ENCODE results near the gene U2AF2.

U2AF2 gene

GRCh38 chr19:55677572-55678028, 22.8 kb downstream of the U2AF2 start:
- no peak for DNase-seq

- no peak for DNase-seq
Measured at GRCh38 chr19:55678121-55678671, 23.4 kb downstream of the U2AF2 start.

GRCh38 chr19:55679343-55680257, 24.8 kb downstream of the U2AF2 start:
- DNase-seq = no peak

- DNase-seq = no peak
Measured at GRCh38 chr19:55680339-55681130, 25.7 kb downstream of the U2AF2 start.

DNA sequence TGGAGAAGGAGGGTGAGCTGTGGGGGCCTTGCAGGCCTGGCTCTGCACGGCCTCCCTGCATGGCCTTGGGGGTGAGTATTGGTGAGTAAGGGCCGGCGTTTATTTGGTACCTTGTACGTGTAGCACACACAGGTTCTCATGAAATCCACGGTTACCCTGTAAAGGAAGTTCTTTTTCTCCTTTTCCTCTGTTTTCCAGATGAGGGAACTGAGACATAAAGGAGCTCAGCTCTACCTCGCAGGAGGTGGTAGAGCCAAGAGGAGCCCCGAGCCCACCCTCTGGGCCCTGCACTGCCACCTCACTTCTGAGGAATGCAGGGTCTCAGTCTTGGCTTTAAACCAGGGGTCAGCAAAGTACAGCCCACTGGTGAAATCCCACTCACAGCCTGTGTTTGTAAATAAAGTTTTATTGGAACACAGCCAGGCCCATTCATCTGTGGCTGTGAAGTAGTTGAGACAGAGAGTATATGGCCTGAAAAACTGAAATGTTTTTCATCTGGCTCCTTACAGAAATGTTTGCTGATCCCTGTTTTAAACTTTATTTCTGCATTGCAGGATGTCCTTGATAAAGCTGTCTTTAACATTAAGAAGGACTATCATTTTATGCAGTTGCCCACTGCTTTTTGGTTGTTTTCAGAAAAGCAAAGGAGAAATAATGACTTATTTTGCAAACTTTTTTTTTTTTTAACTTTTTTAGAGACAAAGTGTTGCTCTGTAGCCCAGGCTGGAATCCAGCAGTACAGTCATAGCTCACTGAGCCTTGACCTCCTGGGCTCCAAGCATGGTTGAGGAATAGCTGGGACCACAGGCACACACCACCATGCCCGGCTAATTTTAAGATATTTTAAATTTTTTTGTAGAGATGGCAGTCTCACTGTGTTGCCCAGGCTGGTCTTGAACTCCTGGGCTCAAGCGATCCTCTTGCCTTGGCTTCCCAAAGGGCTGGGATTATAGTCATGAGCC, 26.6 kb downstream of the U2AF2 start:
- no peak for DNase-seq

GRCh38 chr19:55683449-55684261, 28.8 kb downstream of the U2AF2 start:
- DNase-seq = no peak

- DNase-seq = no peak
Measured at GRCh38 chr19:55684946-55685681, 30.3 kb downstream of the U2AF2 start.

GRCh38 chr19:55685776-55686175, 30.9 kb downstream of the U2AF2 start:
- no peak for DNase-seq

GRCh38 chr19:55686311-55687050, 31.6 kb downstream of the U2AF2 start:
- no peak for DNase-seq

- DNase-seq = no peak
Measured at GRCh38 chr19:55687281-55688201, 32.7 kb downstream of the U2AF2 start.

DNA sequence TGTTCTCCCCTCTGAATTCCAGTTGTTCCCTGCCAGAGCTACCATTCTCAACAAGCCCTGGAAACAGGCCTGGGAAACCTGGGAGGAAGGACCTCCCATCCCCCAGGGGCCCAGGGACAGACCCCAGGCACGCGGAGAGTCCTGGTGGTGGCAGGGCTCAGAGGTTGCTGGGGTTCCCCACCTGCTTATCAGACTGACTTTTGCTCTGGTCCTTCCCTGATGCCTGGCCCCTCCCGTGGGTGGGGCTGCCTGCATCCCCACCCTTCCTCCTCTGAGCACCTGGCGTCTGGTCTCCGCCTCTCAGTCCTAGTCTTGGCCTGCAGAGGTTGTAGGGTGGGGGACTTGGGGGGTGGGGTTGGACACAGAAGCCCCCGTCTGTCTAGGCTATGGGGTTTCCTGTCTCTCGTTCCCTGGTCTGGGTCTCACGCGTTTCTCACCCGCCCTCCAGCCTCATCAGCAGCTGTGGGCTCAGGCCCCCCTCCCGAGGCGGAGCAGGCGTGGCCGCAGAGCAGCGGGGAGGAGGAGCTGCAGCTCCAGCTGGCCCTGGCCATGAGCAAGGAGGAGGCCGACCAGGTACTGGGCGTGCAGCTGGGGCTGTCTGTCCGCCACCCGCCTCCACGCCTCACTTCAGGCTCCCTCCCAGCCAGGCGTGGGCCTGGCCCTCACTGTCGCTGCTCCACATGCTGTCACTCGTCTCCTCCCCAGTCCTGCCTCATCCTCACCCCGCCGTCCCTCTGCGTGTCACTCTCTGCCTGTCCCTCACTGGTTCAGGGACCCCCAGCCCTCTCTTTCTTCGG, 33.8 kb downstream of the U2AF2 start:
- no peak for DNase-seq

GRCh38 chr19:55689411-55690108, 34.7 kb downstream of the U2AF2 start:
- DNase-seq = no peak

- DNase-seq = no peak
Measured at GRCh38 chr19:55690109-55690768, 35.4 kb downstream of the U2AF2 start.

DNA sequence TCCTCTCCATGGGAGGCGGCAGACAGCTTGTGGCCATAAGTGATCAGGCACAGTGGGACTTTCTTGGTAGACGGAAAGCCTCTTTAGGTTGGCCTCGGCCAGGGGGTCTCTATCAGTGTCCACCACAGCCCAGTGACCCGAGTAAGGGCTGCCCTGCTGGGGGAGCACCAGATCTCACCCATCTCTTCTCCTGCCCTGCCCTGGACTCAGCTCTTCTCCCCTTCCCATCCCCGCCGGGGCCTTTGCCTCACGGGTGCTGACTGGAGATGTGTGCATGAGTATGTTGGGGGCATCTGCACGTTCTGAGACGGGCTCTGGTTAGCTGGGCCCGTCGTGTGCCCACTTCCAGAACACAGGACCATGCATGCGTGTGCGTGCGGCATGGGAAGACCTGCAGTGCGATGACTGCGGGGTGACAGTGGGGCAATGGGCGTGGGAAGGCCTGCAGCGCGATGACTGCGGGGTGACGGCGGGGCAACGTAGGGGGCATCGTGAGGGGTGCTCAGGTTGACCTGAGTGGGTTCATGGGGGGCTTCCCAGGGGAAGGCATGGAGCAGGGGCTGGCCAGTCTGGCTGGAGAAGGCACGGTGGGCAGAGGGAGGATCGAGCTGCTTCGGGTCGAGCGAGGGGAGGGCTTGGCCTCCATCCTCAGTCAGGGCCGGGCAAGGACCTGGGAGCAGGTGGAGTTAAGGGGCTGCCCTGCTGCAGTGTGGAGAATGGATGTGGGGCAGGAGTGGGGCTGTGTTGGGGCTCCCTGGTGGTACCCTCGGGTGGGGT, 36.1 kb downstream of the U2AF2 start:
- DNase-seq = no peak

DNA sequence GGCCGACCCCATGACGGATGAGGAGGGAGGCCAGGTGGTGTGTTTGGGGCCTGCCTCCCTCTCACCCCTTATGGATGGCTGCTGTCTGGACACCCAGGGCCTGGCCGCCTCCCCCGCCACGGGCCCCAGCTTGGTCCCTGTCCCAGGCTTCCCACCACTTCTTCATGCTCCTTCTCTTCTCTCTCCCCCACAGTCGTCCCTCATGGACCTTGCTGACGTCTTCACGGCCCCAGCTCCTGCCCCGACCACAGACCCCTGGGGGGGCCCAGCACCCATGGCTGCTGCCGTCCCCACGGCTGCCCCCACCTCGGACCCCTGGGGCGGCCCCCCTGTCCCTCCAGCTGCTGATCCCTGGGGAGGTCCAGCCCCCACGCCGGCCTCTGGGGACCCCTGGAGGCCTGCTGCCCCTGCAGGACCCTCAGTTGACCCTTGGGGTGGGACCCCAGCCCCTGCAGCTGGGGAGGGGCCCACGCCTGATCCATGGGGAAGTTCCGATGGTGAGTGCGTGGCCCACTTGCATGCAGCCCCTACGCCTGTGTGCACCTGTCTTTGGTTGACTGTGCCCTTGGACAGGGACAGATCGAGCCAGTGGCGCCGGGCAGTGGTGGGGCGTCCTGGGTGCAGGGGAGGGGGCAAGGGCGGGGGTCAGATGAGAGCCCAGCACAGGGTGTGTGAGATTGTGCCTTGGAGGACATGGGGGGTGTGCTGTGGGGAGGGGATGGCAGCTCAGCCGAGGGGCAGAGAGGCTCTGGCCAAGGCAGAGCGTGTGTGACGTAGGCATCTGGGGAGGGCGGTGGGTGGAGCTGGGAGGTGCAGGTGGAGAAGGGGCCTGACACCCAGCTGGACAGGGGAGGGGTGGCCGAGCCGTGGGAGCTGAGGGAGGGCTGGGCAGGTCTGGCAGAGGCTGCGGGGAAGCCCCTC, 37.0 kb downstream of the U2AF2 start:
- DNase-seq = no peak

Data from NCI-H524 treated with DMSO at 0.1 percent for 48 hours (cell line).